Testis (tissue), 3 donors: Measurements from ENCODE around the gene ATP7B. TPM values are rescaled to one million over a fixed set of nuclear protein-coding genes. Genes with fewer than 3 reads are reported as not detected.

Experiments used
- DNase-seq: peaks from one replicate; pipeline ENCODE4 v3.0.0-alpha.2; 2019
- H3K27ac ChIP-seq, 2 donors: fragments of 200-600 bp; sonication (generic); one replicate each; pipeline ENCODE4 v1.5.1; 2019
- H3K27me3 ChIP-seq: fragments of 200-600 bp; sonication (generic); one replicate; pipeline ENCODE4 v1.5.1; 2019
- H3K36me3 ChIP-seq: fragments of 200-600 bp; sonication (generic); one replicate; pipeline ENCODE4 v1.5.1; 2017; ENCODE audit warnings: low read depth; ENCODE audit errors: missing control alignments
- H3K4me1 ChIP-seq: fragments of 200-600 bp; sonication (generic); one replicate; pipeline ENCODE4 v1.5.1; 2019
- H3K4me3 ChIP-seq, 2 donors: fragments of 200-600 bp; sonication (generic); one replicate each; pipeline ENCODE4 v1.5.1; 2017 to 2019
- H3K9me3 ChIP-seq: fragments of 200-600 bp; sonication (generic); one replicate; pipeline ENCODE4 v1.5.1; 2017
- POLR2A ChIP-seq: fragments of 450-650 bp; IDR thresholded peaks from one replicate; pipeline ENCODE4 v1.6.1; 2017; ENCODE audit warnings: antibody characterized with exemption, mild to moderate bottlenecking, moderate library complexity
- WGBS, 2 donors: methylation state at CpG; one replicate each; pipeline ENCODE4 v1.1.5; 2018; 5-methylcytosine and 5-hydroxymethylcytosine counted together
- intact Hi-C: fragments of 100-400 bp; cut with DNase I; formaldehyde crosslinking; loops from one replicate; pipeline ENCODE4 v1.15.1; 2023; ENCODE audit warnings: low total_unique reads
- polyA plus RNA-seq: library from polyadenylated mRNA; stranded (reverse); fragments of 350-450 nt; fragmentation: Illumina TruSeq; extraction: RNeasy Lipid Tissue Mini Kit (QIAGEN cat#74804); gene quantifications from one replicate; pipeline ENCODE4 v1.2.3, GENCODE V29; 2014; ENCODE audit warnings: low read depth, low replicate concordance; ENCODE audit not compliant: insufficient read depth
- total RNA-seq, 2 donors: library from RNA; depleted of rRNA; stranded (reverse); fragments of >200 nt; gene quantifications; one replicate each; pipeline ENCODE4 v1.2.3, GENCODE V29; 2016
- TF ChIP-seq, protein P1 (sequence below), 3 experiments: fragments of 450-650 bp in 2 of 3; fragments of 200-600 bp in 1 of 3; sonication (generic) in 1 of 3; IDR thresholded peaks; one replicate each; pipeline ENCODE4 v1.5.1; 2016 to 2019; ENCODE audit warnings: antibody characterized with exemption in 3 of 3, mild to moderate bottlenecking in 2 of 3, moderate library complexity in 1 of 3

ATP7B gene
- total and polyA plus RNA-seq, 3 donors from 2014 or later, result 18.7 to 47.9 (median 41.3) TPM

DNA sequence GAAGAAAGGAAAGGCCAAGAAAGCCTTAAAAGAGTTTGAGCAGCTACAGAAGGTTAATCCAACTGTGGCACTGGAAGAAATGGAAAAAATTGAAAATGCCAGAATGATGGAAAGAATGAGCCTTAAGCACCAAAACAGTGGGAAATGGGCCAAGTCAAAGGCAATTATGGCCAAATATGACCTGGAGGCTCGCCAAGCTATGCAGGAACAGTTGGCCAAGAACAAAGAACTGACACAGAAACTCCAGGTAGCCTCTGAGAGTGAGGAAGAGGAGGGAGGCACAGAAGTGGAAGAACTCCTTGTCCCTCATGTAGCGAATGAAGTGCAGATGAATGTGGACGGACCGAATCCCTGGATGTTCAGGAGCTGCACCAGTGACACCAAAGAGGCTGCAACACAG lies 18.3 kb upstream of the ATP7B start:
- no peak for DNase-seq
- no peaks in the 10 kb centered on the region for H3K27me3 ChIP-seq
- no peaks in the 10 kb centered on the region for H3K4me1 ChIP-seq
- no peak overlapping the region for H3K4me3 ChIP-seq
- no peaks in the 10 kb centered on the region for H3K9me3 ChIP-seq
- TF ChIP-seq POLR2A, result no peak
- TF ChIP-seq, protein P1, sequence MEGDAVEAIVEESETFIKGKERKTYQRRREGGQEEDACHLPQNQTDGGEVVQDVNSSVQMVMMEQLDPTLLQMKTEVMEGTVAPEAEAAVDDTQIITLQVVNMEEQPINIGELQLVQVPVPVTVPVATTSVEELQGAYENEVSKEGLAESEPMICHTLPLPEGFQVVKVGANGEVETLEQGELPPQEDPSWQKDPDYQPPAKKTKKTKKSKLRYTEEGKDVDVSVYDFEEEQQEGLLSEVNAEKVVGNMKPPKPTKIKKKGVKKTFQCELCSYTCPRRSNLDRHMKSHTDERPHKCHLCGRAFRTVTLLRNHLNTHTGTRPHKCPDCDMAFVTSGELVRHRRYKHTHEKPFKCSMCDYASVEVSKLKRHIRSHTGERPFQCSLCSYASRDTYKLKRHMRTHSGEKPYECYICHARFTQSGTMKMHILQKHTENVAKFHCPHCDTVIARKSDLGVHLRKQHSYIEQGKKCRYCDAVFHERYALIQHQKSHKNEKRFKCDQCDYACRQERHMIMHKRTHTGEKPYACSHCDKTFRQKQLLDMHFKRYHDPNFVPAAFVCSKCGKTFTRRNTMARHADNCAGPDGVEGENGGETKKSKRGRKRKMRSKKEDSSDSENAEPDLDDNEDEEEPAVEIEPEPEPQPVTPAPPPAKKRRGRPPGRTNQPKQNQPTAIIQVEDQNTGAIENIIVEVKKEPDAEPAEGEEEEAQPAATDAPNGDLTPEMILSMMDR (IDR thresholded peaks at IDR 0.05), result no peak
- no peak overlapping the region for H3K27ac ChIP-seq
- H3K36me3 ChIP-seq, result no peaks in the 10 kb centered on the region
- intact Hi-C loops, result no loop called here
- 90 to 93% methylated on average over 4 of the region's 4 CpGs for WGBS, 2 donors

DNA sequence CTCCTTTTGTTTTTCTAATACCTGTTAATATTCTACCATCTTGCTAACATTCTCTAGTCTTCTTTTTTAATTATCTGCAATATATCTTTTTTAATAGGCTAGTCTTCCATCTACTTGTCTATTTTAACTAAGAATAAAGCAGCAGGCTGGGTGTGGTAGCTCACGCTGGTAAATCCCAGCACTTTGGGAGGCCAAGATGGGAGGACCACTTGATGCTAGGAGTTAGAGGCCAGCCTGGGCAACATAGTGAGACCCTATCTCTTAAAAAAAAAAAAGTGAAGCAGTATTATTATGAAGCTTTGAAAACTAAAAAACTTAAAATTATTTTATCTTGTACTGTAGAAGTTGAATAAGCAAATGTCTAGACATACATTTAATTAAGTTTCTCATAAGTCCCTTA lies 16.6 kb upstream of the ATP7B start:
- intact Hi-C loops, result no loop called here
- Histone ChIP-seq H3K27ac (no peak overlapping the region), H3K9me3 (no peaks in the 10 kb centered on the region), H3K36me3 (no peaks in the 10 kb centered on the region), H3K4me1 (no peaks in the 10 kb centered on the region), H3K4me3 (no peak overlapping the region), H3K27me3 (no peaks in the 10 kb centered on the region)
- WGBS, 2 donors, result 100% methylated on average over 1 of the region's 1 CpG
- no peak for TF ChIP-seq POLR2A
- TF ChIP-seq, protein P1 (IDR thresholded peaks at IDR 0.05), result no peak
- no peak for DNase-seq

DNA sequence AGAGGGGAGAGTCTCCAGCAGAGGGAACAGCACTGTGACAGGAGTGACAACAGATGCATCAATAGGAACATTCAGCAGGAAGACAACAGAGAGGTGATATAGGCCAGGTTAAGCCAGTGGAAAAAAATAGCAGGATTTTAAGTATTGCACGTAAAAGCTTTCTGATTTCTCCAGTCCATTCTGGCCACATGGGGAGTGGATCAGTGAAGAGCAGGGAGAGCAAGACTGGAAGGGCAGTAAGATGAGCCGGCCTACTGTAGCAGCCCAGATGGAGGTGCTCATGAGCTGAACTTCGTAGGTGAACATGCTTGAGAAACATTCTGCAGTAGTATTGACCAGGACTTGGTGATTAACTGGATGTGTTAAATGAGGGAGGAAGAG lies 15.0 kb upstream of the ATP7B start:
- Histone ChIP-seq H3K9me3 (no peaks in the 10 kb centered on the region), H3K36me3 (no peaks in the 10 kb centered on the region), H3K27me3 (no peaks in the 10 kb centered on the region), H3K4me1 (no peaks in the 10 kb centered on the region), H3K27ac (no peak overlapping the region), H3K4me3 (no peak overlapping the region)
- no peak for DNase-seq
- TF ChIP-seq, protein P1 (IDR thresholded peaks at IDR 0.05), result no peak
- no peak for TF ChIP-seq POLR2A
- 93 to 97% methylated on average over 3 of the region's 3 CpGs for WGBS, 2 donors
- intact Hi-C loops, result no loop called here

DNA sequence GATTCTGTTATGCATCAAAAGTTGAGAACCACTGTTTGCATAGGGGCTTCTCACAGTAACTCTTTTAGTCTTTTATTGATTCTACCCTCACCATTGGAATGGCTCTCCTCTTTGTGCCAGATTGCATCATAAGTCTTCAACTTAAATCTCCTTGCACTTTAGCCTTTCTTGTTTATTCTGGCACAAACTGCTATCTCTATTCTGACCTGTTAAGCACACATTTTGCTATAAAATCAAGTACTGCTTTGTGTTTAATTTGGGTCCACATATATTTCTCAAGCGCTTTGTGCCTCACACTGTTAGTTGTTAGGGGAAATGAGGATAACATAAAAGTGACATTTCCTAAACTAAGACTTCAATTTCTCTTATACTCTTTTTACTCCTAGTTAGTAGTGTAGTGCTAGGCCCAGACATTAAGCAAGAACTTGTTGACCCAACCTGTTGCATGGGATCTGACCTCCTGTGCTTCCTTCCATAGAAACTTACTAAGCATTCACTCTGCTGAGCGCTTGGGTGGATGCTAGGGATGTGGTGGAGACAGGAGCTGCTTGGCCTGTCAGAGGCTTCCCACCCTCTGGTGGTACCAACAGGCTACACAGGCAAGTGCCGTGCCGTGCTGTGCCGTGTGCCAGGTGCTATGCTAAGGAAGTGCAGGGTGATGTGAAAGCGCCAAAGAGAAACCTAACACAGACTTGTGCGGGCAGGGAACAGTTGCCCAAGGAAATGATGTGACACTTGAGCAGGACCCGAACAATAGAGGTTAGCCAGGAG lies 14.4 kb upstream of the ATP7B start:
- no peak for TF ChIP-seq POLR2A
- TF ChIP-seq, protein P1 (IDR thresholded peaks at IDR 0.05), result no peak
- WGBS, 2 donors, result 95 to 96% methylated on average over 8 of the region's 8 CpGs
- H3K27ac ChIP-seq, result no peak overlapping the region
- H3K4me1 ChIP-seq, result no peaks in the 10 kb centered on the region
- no peak for DNase-seq
- H3K9me3 ChIP-seq, result no peaks in the 10 kb centered on the region
- H3K27me3 ChIP-seq, result no peaks in the 10 kb centered on the region
- no peak overlapping the region for H3K4me3 ChIP-seq
- no peaks in the 10 kb centered on the region for H3K36me3 ChIP-seq
- intact Hi-C loops, result no loop called here

DNA sequence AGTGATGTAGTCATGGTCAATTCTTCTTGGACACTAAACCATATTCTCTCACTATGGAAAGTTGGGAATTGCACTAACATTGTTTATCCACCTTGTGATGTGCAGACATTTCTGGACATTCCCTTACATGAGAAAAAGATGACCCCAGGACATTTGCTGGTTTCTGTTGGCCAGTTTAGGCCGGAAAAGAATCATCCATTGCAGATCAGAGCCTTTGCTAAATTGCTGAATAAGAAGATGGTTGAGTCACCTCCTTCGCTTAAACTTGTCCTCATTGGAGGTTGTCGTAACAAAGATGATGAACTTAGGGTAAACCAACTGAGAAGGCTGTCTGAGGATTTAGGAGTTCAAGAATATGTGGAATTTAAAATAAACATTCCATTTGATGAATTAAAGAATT lies 13.2 kb upstream of the ATP7B start, which contains the start of gene UTP14C:
Gene UTP14C, plus strand, starts transcription at position 211 of the 400 bp plus-strand sequence. CDS start 4,114 bp downstream, outside the sequence.
- DNase-seq, result no peak
- H3K4me1 ChIP-seq, result no peaks in the 10 kb centered on the region
- no peak within 1 kb of the TSS for H3K27ac ChIP-seq
- WGBS, 2 donors, result 97% methylated on average over 3 of the region's 3 CpGs
- H3K4me3 ChIP-seq, result no peak within 1 kb of the TSS
- TF ChIP-seq POLR2A, result no peak
- TF ChIP-seq, protein P1 (IDR thresholded peaks at IDR 0.05), result no peak
- no peaks in the 10 kb centered on the region for H3K36me3 ChIP-seq
- no peaks in the 10 kb centered on the region for H3K9me3 ChIP-seq
- no peaks in the 10 kb centered on the region for H3K27me3 ChIP-seq
- intact Hi-C loops, result no loop called here
